ENCODE data around the gene GMPR. TPM values are rescaled to one million over a fixed set of nuclear protein-coding genes. Genes with fewer than 3 reads are reported as not detected.
A peak's percentile ranks its signal among the peaks of the same experiment; 100 is the strongest.

The GMPR gene
- 5.9 TPM for total RNA-seq
- long read RNA-seq, transcript GMPR-201 (9 exons, 1,515 nt), result major isoform, 6 of 9 reads
- long read RNA-seq, partial matches to known transcripts, result 0 of 9 reads
- long read RNA-seq, other reads (novel, unspliced or antisense), result 3 of 9 reads

- DNase-seq (ENCODE audit: low spot score), result peak; percentile 93
Measured at GRCh38 chr6:16238057-16238962, at the start of gene GMPR. Gene GMPR, plus strand, starts transcription at chr6:16238587. Its CDS starts 107 bp downstream, at chr6:16238694.

DNA sequence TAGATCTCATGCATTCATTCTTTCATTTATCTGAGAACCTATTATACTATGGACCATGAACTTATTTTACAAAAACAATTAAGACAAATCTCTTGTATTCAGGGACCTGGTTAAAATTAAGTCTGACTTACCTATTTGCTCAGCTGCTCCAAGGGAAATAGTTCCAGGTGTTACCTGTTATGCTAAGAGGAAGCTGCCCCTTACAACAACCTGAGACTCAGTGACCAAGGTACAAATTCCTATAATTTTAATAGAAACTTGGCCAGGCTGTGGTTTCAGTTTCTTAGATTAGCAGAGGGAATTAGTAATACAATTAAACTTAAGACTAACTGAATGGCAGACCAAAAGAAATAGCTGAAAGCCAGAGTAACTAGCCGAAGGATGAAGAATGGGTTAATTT is 48.2 kb upstream of the GMPR start:
- no peak for DNase-seq (ENCODE audit: low spot score)

DNA sequence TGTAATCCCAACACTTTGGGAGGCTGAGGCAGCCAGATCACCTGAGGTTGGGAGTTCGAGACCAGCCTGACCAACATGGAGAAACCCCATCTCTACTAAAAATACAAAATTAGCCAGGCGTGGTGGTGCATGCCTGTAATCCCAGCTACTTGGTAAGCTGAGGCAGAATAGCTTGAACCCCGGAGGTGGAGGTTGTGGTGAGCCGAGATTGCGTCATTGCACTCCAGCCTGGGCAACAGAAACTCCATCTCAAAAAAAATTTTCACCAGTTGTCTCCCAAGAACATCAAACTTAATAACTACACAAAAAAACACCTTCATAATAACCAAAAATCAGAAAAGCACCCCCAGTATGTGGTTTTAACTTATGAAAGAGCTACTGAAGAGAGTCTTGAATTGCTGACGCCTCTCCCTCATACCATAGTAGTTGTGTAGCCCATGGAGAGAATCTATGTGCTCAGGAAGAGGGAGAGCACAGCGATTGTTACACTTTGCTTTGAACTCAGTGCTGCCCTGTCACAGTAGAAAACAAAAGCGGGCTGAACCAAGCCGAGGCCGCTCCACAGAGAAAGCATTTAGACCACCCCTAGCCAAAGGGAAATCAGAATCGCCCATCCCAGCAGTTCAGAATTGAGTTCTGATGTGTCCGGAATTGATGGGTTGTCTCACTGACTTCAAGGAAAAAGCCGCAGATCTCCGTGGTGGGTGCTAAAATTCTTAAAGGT is 42.0 kb upstream of the GMPR start:
- DNase-seq (ENCODE audit: low spot score), result no peak

- no peak for DNase-seq (ENCODE audit: low spot score)
Measured at GRCh38 chr6:16196984-16197546, 41.3 kb upstream of the GMPR start.

DNA sequence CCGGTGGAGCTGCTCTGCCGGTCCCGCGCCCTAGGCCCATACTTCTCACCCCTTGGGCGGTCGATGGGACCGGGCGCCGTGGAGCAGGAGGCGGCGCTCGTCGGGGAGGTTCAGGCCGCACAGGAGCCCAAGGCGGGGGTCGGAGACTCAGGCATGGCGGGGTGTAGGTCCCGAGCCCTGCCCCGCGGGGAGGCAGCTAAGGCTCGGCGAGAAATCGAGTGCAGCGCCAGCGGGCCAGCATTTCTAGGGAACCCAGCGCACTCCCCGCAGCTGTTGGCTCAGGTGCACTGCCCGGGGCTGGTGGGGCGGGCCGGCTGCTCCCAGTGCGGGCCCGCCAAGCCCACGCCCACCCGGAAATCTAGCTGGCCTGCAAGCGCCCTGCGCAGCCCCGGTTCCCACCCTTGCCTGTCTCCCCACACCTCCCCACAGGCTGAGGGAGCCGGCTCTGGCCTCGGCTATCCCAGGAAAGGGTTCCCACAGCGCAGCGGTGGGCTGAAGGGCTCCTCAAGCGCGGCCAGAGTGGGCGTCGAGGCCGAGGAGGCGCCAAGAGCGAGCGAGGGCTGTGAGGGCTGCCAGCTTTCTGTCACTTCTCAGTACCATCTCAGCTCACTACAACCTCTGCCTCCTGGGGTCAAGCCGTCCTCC is 40.2 kb upstream of the GMPR start:
- no peak for DNase-seq (ENCODE audit: low spot score)

DNA sequence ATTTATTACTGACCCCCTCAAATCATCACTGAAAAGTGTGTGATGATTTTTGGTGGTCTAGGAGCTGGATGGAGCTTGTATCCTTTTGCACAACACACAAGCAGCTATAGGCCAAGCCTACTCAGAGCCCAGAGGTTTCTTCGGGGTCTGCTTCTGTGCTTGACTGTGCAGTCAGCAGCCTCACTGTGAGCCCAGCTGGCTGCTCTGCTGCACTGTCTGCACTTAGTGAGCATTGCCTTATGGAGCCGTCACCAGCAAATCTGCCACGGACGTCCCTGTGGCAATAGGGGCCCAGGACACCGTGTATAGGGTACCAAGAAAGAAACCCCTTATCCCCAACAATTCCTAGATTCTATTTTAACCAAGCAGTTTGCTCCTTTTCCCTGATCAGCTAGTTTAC is 38.6 kb upstream of the GMPR start:
- no peak for DNase-seq (ENCODE audit: low spot score)

- no peak for DNase-seq (ENCODE audit: low spot score)
Measured at GRCh38 chr6:16200321-16200883, 38.0 kb upstream of the GMPR start.

DNA sequence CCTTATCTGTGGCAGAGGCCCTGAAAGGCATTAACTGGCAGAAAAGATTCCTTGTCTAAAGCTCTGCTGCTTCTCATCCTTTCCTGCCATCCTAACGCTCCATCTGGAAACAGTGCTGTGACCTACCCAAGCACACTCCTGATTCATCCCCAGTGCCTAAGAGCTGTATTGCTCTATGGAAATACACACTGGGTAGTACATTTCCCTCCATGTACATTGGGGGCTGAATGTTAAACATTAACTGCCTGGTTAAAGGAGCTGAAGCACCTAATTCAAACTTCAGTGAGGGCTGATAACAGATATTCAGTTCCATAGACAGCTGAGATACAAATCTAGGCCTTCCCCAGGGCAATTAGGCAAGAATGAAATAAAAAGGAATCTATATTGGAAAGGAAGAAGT is 36.7 kb upstream of the GMPR start:
- DNase-seq (ENCODE audit: low spot score), result no peak

GRCh38 chr6:16204653-16205376 is 33.6 kb upstream of the GMPR start:
- DNase-seq (ENCODE audit: low spot score), result no peak

DNA sequence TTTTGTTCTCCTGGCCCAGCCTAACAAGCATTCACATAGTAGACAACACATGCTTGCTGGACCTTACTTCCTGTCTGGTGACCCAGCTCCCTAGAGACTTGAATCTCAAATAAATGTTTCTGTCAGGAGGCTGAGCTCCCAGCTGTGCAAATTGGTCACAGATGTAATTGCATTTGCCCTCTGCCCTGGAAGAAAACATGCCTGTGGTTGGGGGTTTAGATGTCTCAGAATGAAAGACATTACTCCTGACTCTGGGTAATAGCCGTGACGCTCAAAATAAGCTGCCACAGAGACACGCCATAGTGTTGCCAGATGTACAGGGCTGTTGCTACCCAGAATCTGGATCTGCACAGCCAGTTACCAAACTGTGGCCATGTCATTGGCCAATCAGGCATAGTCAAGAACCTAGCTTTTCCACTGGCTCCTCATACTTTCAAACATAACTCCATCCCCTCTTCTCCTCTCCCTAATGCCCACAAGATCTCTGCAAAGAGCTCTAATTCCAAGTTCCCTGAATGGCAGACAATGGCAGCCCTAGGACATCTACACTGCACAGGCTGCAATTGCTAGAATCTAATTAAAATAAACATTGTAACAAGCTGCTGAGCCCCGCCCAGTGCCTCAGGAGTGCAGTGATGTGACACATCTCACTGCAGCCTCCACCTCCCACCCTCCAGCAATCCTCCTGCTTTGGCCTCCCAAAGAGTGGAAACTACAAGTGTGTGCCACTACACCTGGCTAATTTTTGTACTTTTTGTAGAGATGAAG is 32.8 kb upstream of the GMPR start:
- DNase-seq (ENCODE audit: low spot score), result no peak

- DNase-seq (ENCODE audit: low spot score), result no peak
Measured at GRCh38 chr6:16206595-16207037, 31.8 kb upstream of the GMPR start.

DNA sequence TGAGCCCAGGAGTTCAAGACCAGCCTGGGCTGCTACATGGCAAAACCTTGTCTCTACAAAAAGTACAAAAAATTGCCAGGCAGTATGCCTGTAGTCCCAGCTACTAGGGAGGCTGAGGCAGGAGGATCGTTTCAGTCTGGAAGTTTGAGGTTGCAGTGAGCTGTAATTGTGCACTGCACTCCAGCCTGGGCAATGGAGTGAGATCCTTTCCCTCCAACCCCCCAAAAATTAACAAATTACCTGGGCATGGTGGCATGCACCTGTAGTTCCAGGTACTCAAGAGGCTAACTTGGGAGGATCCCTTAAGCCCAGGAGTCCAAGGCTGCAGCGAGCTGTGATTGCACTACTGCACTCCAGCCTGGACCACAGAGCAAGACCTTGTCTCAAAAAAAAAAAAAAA is 29.4 kb upstream of the GMPR start:
- DNase-seq (ENCODE audit: low spot score), result no peak

GRCh38 chr6:16209539-16209938 is 28.8 kb upstream of the GMPR start:
- DNase-seq (ENCODE audit: low spot score), result no peak

DNA sequence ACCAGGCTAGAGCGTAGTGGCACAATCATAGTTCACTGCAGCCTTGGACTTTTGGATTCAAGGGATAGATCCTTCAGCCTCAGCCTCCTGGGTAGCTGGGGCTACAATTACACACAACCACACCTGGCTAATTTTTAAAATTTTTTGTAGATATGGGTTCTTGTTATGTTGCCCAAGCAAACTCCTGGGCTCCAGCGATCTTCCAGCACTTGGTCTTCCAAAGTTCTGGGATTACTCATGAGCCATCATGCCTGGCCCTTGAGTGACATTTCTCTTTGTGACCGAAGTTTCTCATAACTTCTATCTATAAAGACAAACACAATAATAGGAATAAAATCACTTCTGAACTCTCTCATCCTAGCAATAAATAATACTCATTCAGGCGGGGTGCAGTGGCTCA is 26.1 kb upstream of the GMPR start:
- DNase-seq (ENCODE audit: low spot score), result no peak

DNA sequence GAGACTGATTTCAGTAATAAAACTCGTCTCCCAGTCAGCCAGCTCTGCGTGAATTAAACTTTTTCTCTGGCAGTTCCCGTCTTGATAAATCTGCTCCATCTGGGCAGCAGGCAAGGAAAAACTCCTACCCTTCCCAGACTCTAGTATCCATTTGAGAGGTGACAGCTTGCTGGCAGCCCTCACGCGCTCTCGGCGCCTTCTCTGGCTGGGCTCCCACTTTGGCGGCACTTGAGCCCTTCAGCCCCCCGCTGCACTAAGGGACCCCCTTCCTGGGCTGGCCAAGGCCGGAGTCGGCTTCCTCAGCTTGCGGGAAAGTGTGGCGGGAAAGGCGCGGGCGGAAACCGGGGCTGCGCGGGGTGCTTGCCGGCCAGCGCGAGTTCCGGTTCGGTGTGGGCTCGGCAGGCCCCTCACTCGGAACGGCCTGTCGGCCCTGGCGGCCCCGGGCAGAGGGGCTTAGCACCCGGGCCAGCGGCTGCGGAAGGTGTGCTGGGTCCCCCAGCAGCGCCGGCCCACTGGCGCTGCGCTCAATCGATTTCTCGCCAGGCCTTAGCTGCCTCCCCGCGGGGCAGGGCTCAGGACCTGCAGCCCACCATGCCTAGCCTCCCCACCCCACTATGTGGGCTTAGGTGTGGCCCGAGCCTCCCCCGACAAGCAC is 21.8 kb upstream of the GMPR start:
- no peak for DNase-seq (ENCODE audit: low spot score)

- DNase-seq (ENCODE audit: low spot score), result no peak
Measured at GRCh38 chr6:16217156-16217721, 21.1 kb upstream of the GMPR start.

DNA sequence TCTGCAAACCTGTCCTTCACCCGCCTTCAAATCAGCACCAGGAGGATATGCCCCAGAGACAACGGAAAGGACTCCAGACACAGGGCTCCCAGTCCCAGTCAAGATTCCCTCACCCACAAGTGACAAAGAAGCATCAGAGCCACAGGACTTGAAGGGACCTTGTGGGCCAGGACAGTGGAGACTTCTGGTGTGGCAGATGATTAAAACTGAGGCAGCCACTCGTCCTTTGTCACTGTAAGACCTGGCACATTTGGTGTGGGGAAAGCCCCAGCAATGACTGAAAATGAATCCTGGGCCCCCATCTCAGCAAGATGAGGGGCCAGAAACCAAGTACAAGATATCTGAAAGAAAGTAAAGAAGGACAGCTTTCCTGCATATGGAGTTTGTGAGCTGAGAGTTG is 15.6 kb upstream of the GMPR start:
- DNase-seq (ENCODE audit: low spot score), result no peak

- DNase-seq (ENCODE audit: low spot score), result no peak
Measured at GRCh38 chr6:16223362-16223761, 15.0 kb upstream of the GMPR start.

DNA sequence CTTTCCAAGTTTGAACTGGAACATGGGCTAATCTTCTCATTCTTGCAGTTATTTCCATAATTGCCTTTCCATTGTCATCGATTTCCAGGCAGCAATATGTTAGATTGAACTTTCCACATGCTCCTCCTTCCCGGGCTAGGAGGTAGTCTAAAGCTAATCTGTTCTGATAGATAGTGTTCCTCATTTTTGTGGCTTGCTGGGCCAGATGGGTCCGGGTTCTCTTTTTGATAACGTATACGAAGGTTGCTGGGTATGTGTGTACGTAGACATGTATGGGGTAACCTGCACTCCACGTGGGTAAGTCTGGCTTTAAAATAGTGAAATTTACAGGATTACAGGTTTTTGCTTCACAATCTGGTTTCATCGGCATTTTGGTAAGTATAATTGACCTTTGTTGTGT is 14.0 kb upstream of the GMPR start:
- DNase-seq (ENCODE audit: low spot score), result peak; percentile 1

All from mesenteric fat pad (tissue), 1 donor.